Chondrocyte (in vitro differentiated cells): ENCODE measurements around the gene GFI1B. TPM values are rescaled to one million over a fixed set of nuclear protein-coding genes. Genes with fewer than 3 reads are reported as not detected.
A peak's percentile ranks its signal among the peaks of the same experiment; 100 is the strongest.

Experiments
- DNase-seq: peaks from one replicate; pipeline ENCODE4 v3.0.0; 2021; ENCODE audit warnings: mixed read lengths, low spot score
- H3K27ac Mint-ChIP-seq: one replicate; pipeline ENCODE4 v1.8.0; 2021; ENCODE audit warnings: mild to moderate bottlenecking, moderate library complexity, mixed read lengths; ENCODE audit not compliant: unreplicated experiment
- H3K27me3 Mint-ChIP-seq: 2 replicates; pipeline ENCODE4 v1.8.0; 2021; ENCODE audit warnings: low read depth, mixed read lengths
- H3K36me3 Mint-ChIP-seq: 2 replicates; pipeline ENCODE4 v1.8.0; 2021; ENCODE audit warnings: low read depth, mixed read lengths
- H3K4me1 Mint-ChIP-seq: 2 replicates; pipeline ENCODE4 v1.8.0; 2021; ENCODE audit warnings: low read depth, mild to moderate bottlenecking, mixed read lengths
- H3K4me3 Mint-ChIP-seq: one replicate; pipeline ENCODE4 v1.8.0; 2021; ENCODE audit warnings: mild to moderate bottlenecking, moderate library complexity, mixed read lengths; ENCODE audit not compliant: unreplicated experiment
- H3K9me3 Mint-ChIP-seq: 2 replicates; pipeline ENCODE4 v1.8.0; 2021; ENCODE audit warnings: low read depth, mixed read lengths
- total RNA-seq: library from RNA; stranded (reverse); gene quantifications from 3 replicates; pipeline ENCODE4 v1.2.1, GENCODE V29; 2021
- TF ChIP-seq, protein P1 (sequence below): fragments of 200-600 bp; sonication (generic); IDR thresholded peaks from 2 replicates; pipeline ENCODE4 v1.5.0; 2021; ENCODE audit warnings: antibody characterized with exemption, mild to moderate bottlenecking, moderate library complexity

The GFI1B gene
- total RNA-seq, 1 donor from 2014 or later: not detected

GRCh38 chr9:133030317-133031129, 52.0 kb downstream of the GFI1B start, which contains the start of gene GTF3C5:
GTF3C5 (plus strand) TSS chr9:133030997; CDS start chr9:133031012, 15 bp downstream.
- peaks cover 29% of the 10 kb centered on the region for H3K4me1 Mint-ChIP-seq

GRCh38 chr9:133031130-133031422, 52.6 kb downstream of the GFI1B start:
- Mint-ChIP-seq H3K9me3 (no peaks in the 10 kb centered on the region), H3K4me3 (peak overlapping the region; percentile 98), H3K27ac (peak overlapping the region; percentile 98), H3K36me3 (peaks cover 1% of the 10 kb centered on the region), H3K27me3 (no peaks in the 10 kb centered on the region), H3K4me1 (peaks cover 29% of the 10 kb centered on the region)
- DNase-seq: no peak
- TF ChIP-seq, protein P1, sequence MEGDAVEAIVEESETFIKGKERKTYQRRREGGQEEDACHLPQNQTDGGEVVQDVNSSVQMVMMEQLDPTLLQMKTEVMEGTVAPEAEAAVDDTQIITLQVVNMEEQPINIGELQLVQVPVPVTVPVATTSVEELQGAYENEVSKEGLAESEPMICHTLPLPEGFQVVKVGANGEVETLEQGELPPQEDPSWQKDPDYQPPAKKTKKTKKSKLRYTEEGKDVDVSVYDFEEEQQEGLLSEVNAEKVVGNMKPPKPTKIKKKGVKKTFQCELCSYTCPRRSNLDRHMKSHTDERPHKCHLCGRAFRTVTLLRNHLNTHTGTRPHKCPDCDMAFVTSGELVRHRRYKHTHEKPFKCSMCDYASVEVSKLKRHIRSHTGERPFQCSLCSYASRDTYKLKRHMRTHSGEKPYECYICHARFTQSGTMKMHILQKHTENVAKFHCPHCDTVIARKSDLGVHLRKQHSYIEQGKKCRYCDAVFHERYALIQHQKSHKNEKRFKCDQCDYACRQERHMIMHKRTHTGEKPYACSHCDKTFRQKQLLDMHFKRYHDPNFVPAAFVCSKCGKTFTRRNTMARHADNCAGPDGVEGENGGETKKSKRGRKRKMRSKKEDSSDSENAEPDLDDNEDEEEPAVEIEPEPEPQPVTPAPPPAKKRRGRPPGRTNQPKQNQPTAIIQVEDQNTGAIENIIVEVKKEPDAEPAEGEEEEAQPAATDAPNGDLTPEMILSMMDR: no peak

More at GRCh38 chr9:133030317-133031129, 52.0 kb downstream of the GFI1B start, which contains the start of gene GTF3C5:
- H3K4me3 Mint-ChIP-seq: peak within 1 kb of the TSS; percentile 98
- no peak for DNase-seq
- TF ChIP-seq, protein P1: peak; percentile 20
- no peaks in the 10 kb centered on the region for H3K27me3 Mint-ChIP-seq
- H3K27ac Mint-ChIP-seq: peak within 1 kb of the TSS; percentile 98
- H3K36me3 Mint-ChIP-seq: peaks cover 1% of the 10 kb centered on the region
- no peaks in the 10 kb centered on the region for H3K9me3 Mint-ChIP-seq

DNA sequence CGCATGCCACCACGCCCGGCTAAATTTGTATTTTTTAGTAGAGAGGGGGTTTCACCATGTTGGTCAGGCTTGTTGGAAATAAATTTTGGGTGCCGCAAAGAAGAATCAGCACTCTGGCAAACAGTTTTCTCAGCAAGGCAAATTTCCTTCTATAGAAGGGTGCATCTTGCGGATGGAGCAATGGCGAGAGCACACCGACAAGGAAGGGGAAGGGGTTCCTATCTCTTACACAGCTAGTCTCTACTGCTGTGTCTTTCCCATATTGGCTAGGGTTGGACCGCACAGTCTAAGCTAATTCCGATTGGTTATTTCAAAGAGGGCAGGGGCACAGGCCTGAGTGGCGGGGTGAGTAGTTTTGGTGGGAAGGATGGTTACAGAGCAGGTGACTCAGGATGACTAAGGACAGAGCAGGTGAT, 53.0 kb downstream of the GFI1B start:
- Mint-ChIP-seq H3K9me3 (no peaks in the 10 kb centered on the region), H3K4me3 (peak overlapping the region; percentile 98), H3K27me3 (no peaks in the 10 kb centered on the region), H3K27ac (peak overlapping the region; percentile 82), H3K4me1 (peaks cover 29% of the 10 kb centered on the region), H3K36me3 (peaks cover 1% of the 10 kb centered on the region)
- no peak for DNase-seq
- TF ChIP-seq, protein P1: no peak

GRCh38 chr9:133032171-133032570, 53.7 kb downstream of the GFI1B start:
- Mint-ChIP-seq H3K9me3 (no peaks in the 10 kb centered on the region), H3K27me3 (no peaks in the 10 kb centered on the region), H3K27ac (no peak overlapping the region), H3K36me3 (peaks cover 1% of the 10 kb centered on the region), H3K4me1 (peaks cover 29% of the 10 kb centered on the region), H3K4me3 (peak overlapping the region; percentile 98)
- DNase-seq: no peak
- TF ChIP-seq, protein P1: no peak

DNA sequence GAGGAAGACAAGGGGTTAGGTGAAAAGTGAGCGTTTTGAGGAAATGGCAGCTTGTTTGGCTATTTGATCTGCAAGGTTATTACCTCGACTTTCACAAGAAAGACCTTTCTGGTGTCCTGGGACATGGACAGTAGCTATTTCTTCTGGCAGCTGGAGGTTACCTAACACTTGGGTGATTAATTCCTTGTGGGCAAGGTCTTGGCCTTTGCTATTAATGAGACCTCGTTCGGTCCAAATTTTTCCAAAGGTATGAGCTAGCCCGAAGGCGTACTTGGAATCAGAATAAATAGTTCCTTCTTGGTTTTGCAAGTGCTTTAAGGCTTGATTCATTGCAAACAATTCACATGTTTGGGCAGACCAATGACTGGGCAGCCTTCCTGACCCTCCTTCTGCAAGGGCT, 57.2 kb downstream of the GFI1B start:
- Mint-ChIP-seq H3K4me1 (peaks cover 22% of the 10 kb centered on the region), H3K27me3 (no peaks in the 10 kb centered on the region), H3K9me3 (no peaks in the 10 kb centered on the region), H3K36me3 (peaks cover 1% of the 10 kb centered on the region), H3K4me3 (no peak overlapping the region), H3K27ac (no peak overlapping the region)
- DNase-seq: no peak
- TF ChIP-seq, protein P1: no peak
